CD4-positive, CD25-positive, alpha-beta regulatory T cell (primary cell): ENCODE measurements around the gene USH1C. TPM values are rescaled to one million over a fixed set of nuclear protein-coding genes. Genes with fewer than 3 reads are reported as not detected.

ENCODE experiments used
- ATAC-seq, 2 donors: fragments of 150-1000 bp; cut with Tn5 transposase; one replicate each; pipeline ENCODE4 v1.10.0; 2021; ENCODE audit warnings: low read depth in 2 of 2, moderate number of reproducible peaks in 2 of 2, moderate library complexity in 1 of 2
- DNase-seq, 3 donors: peaks; one replicate each; pipeline versions ENCODE4 v3.0.0 to v3.0.0-alpha.2; 2012 to 2022; ENCODE audit warnings: mixed read lengths in 1 of 3
- H3K27ac ChIP-seq: one replicate; pipeline ENCODE4 v1.7.0; 2013; ENCODE audit warnings: mild to moderate bottlenecking, low read length; ENCODE audit not compliant: insufficient read depth, poor library complexity, severe bottlenecking
- H3K27me3 ChIP-seq: one replicate; pipeline ENCODE4 v1.7.0; 2013; ENCODE audit warnings: low read length; ENCODE audit not compliant: control insufficient read depth, insufficient read depth
- H3K36me3 ChIP-seq: one replicate; pipeline ENCODE4 v1.7.0; 2013; ENCODE audit warnings: mild to moderate bottlenecking, low read length, moderate library complexity; ENCODE audit not compliant: control insufficient read depth, insufficient read depth
- H3K4me1 ChIP-seq: 2 replicates; pipeline ENCODE4 v1.7.0; 2013; ENCODE audit warnings: mild to moderate bottlenecking, low read length; ENCODE audit not compliant: insufficient read depth, control insufficient read depth, poor library complexity, severe bottlenecking
- H3K4me3 ChIP-seq: one replicate; pipeline ENCODE4 v1.7.0; 2013; ENCODE audit warnings: low read depth, mild to moderate bottlenecking, low read length, moderate library complexity
- H3K9me3 ChIP-seq, 2 experiments: 1 replicate in 1 of 2; 2 replicates in 1 of 2; pipeline ENCODE4 v1.7.0; 2013; ENCODE audit warnings: low read length in 2 of 2, mild to moderate bottlenecking in 1 of 2, moderate library complexity in 1 of 2; ENCODE audit not compliant: control insufficient read depth in 2 of 2
- H3K27ac Mint-ChIP-seq, 3 donors: one replicate each; pipeline ENCODE4 v1.8.0; 2020 to 2022; ENCODE audit warnings: mild to moderate bottlenecking in 3 of 3, mixed read lengths in 3 of 3, moderate library complexity in 2 of 3
- H3K27me3 Mint-ChIP-seq: one replicate; pipeline ENCODE4 v1.8.0; 2022; ENCODE audit warnings: mild to moderate bottlenecking, mixed read lengths
- H3K36me3 Mint-ChIP-seq: one replicate; pipeline ENCODE4 v1.8.0; 2020; ENCODE audit warnings: mixed read lengths
- H3K4me1 Mint-ChIP-seq, 4 donors: one replicate each; pipeline ENCODE4 v1.8.0; 2020 to 2022; ENCODE audit warnings: mixed read lengths in 4 of 4, mild to moderate bottlenecking in 1 of 4
- H3K4me3 Mint-ChIP-seq, 4 donors: one replicate each; pipeline ENCODE4 v1.8.0; 2020 to 2022; ENCODE audit warnings: mild to moderate bottlenecking in 4 of 4, mixed read lengths in 4 of 4, moderate library complexity in 3 of 4
- H3K9me3 Mint-ChIP-seq, 7 donors: one replicate each; pipeline ENCODE4 v1.8.0; 2020 to 2022; ENCODE audit warnings: mixed read lengths in 7 of 7, mild to moderate bottlenecking in 3 of 7, moderate library complexity in 2 of 7
- polyA plus RNA-seq, 4 donors: library from polyadenylated mRNA; unstranded; fragments of 300-500 nt; fragmentation: Illumina TruSeq; gene quantifications; one replicate each; pipeline ENCODE4 v1.2.3, GENCODE V29; 2021
- total RNA-seq: library from RNA; stranded (reverse); gene quantifications from one replicate; pipeline ENCODE4 v1.2.3, GENCODE V29; 2022

The USH1C gene
- total and polyA plus RNA-seq, 5 donors from 2014 or later: not detected

DNA sequence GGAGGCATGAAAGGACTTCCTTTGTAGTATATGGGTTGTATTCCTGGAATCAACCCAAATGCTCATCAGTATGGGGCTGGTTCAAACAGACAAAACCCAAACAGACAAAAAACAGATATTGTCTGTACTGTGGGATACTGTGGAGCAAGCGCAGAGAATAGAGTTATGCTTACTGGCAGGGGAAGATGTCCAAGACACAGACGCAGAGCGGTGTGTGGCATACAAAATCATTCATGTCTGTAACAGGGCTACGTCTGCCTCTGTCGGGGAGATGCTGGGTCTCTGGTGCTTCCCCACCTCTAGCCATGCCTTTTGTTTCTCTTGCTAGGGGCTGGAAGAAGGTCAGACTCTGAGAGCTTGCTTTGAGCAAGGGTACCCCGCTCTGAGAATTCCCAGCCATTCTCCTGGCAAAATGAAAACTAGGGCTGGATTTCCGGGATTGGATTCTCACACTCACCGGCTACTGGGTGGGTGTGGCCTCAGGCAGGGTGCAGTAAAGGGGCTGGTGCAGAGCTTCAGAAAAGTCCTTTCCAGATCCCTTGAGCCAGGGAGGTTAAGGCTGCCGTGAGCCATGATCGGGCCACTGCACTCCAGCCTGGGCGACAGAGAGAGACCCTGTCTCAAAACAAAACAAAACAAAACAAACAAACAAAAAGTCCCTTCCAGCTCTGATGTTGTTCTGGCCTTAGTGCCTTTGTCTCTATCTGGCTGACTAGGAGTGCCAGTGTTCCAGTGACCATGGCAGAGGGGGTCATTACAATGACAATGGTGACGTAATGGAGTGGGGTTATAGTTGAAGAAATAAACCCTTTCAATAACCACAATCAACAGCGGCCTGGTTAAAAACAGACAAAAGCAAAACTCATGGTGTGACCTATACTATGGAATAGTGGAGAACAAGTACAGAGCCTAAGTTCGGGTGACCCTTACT is 64.7 kb downstream of the USH1C start:
- Histone ChIP-seq H3K4me1 (no peaks in the 10 kb centered on the region), H3K27ac (no peak overlapping the region), H3K27me3 (peaks cover 8% of the 10 kb centered on the region), H3K9me3 (peaks cover 0 to 2% of the 10 kb centered on the region in 2 experiments), H3K36me3 (no peaks in the 10 kb centered on the region), H3K4me3 (no peak overlapping the region)
- no peak for ATAC-seq
- Mint-ChIP-seq H3K4me1 (peaks cover 0 to 5% (median 0%) of the 10 kb centered on the region in 4 donors), H3K4me3 (no peak overlapping the region), H3K9me3 (peaks cover 0 to 8% (median 3%) of the 10 kb centered on the region in 7 donors), H3K27ac (no peak overlapping the region), H3K27me3 (peaks cover 39% of the 10 kb centered on the region), H3K36me3 (no peaks in the 10 kb centered on the region)
- DNase-seq: no peak

- peaks cover 47% of the 10 kb centered on the region for H3K27me3 Mint-ChIP-seq
- ATAC-seq: no peak
- H3K36me3 ChIP-seq: no peaks in the 10 kb centered on the region
Measured at GRCh38 chr11:17478070-17478469, 66.1 kb downstream of the USH1C start.

GRCh38 chr11:17477361-17477760 is 66.9 kb downstream of the USH1C start:
- peaks cover 0 to 4% (median 0%) of the 10 kb centered on the region in 7 donors for H3K9me3 Mint-ChIP-seq
- no peak overlapping the region for H3K4me3 Mint-ChIP-seq
- no peaks in the 10 kb centered on the region for H3K4me1 ChIP-seq
- DNase-seq: no peak
- H3K27ac ChIP-seq: no peak overlapping the region
- peaks cover 3% of the 10 kb centered on the region for H3K36me3 Mint-ChIP-seq
- peaks cover 10% of the 10 kb centered on the region for H3K27me3 ChIP-seq
- no peaks in the 10 kb centered on the region for H3K9me3 ChIP-seq
- no peaks in the 10 kb centered on the region for H3K36me3 ChIP-seq
- H3K27ac Mint-ChIP-seq: no peak overlapping the region
- ATAC-seq: no peak
- no peak overlapping the region for H3K4me3 ChIP-seq
- H3K27me3 Mint-ChIP-seq: peaks cover 47% of the 10 kb centered on the region
- peaks cover 0 to 7% (median 0%) of the 10 kb centered on the region in 4 donors for H3K4me1 Mint-ChIP-seq

More at GRCh38 chr11:17478070-17478469, 66.1 kb downstream of the USH1C start:
- Histone ChIP-seq H3K9me3 (no peaks in the 10 kb centered on the region), H3K27me3 (peaks cover 10% of the 10 kb centered on the region), H3K4me1 (no peaks in the 10 kb centered on the region), H3K27ac (no peak overlapping the region), H3K4me3 (no peak overlapping the region)
- Mint-ChIP-seq H3K36me3 (peaks cover 3% of the 10 kb centered on the region), H3K27ac (no peak overlapping the region), H3K4me3 (no peak overlapping the region), H3K9me3 (peaks cover 0 to 4% (median 0%) of the 10 kb centered on the region in 7 donors), H3K4me1 (peaks cover 0 to 7% (median 0%) of the 10 kb centered on the region in 4 donors)
- DNase-seq: no peak

GRCh38 chr11:17477084-17477333 is 67.2 kb downstream of the USH1C start:
- Histone ChIP-seq H3K4me3 (no peak overlapping the region), H3K36me3 (no peaks in the 10 kb centered on the region), H3K27ac (no peak overlapping the region), H3K4me1 (no peaks in the 10 kb centered on the region), H3K9me3 (no peaks in the 10 kb centered on the region), H3K27me3 (peaks cover 10% of the 10 kb centered on the region)
- DNase-seq (no peak), ATAC-seq (no peak)
- Mint-ChIP-seq H3K4me1 (peaks cover 0 to 7% (median 0%) of the 10 kb centered on the region in 4 donors), H3K27ac (no peak overlapping the region), H3K9me3 (peaks cover 0 to 4% (median 0%) of the 10 kb centered on the region in 7 donors), H3K27me3 (peaks cover 48% of the 10 kb centered on the region), H3K4me3 (no peak overlapping the region), H3K36me3 (peaks cover 3% of the 10 kb centered on the region)

DNA sequence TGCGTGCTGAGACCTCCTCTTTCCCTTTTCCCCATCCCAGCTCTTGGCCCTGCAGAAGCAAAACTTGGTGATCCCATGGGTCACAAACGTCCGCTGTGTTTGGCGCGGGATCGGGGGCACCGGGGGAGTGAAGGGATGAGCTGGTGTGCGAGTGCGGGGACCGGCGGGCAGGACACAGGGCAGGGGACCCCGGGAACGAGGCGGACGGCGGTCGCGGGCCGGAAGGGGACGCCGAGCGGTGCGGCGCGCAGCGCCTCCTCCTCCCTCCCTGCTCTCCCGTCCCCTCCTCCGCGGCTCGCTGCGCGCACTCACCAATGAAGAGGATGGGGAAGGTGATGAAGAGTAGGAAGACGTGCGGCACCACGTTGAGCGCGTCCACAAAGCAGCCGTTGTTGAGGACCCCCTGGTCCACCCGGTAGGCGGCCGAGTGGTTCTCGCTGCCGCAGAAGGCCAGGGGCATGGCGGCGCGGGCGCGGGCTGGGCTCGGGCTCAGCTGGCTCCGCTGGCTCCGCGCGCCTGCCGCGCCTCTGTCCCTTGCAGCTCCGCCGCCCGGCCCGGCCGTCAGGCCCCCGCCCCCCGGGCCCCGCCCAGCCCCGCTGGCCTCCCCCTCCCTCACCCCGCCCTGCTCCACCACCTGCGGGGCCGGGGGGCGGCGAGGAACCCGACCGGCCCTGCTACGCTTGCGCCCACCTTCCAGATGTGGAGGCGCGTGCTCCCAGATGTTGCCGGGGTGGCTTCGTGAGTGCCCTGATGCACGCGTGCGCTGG is 67.7 kb downstream of the USH1C start, which contains the start of gene ABCC8:
ABCC8 (minus strand) TSS at position 529 of the 767 bp plus-strand sequence; CDS start at position 460, 69 bp downstream.
- H3K9me3 ChIP-seq: no peaks in the 10 kb centered on the region
- H3K36me3 ChIP-seq: no peaks in the 10 kb centered on the region
- Mint-ChIP-seq H3K27me3 (peaks cover 52% of the 10 kb centered on the region), H3K36me3 (peaks cover 3% of the 10 kb centered on the region), H3K4me3 (peak within 1 kb of the TSS in 1 of 4 donors; percentile 31), H3K4me1 (peaks cover 0 to 7% (median 0%) of the 10 kb centered on the region in 4 donors), H3K9me3 (peaks cover 0 to 4% (median 0%) of the 10 kb centered on the region in 7 donors), H3K27ac (peak within 1 kb of the TSS in 1 of 3 donors; percentile 16)
- H3K4me3 ChIP-seq: no peak within 1 kb of the TSS
- ATAC-seq (no peak), DNase-seq (no peak)
- H3K27ac ChIP-seq: no peak within 1 kb of the TSS
- peaks cover 13% of the 10 kb centered on the region for H3K27me3 ChIP-seq
- H3K4me1 ChIP-seq: no peaks in the 10 kb centered on the region

- peaks cover 52% of the 10 kb centered on the region for H3K27me3 Mint-ChIP-seq
- Histone ChIP-seq H3K27me3 (peaks cover 15% of the 10 kb centered on the region), H3K9me3 (no peaks in the 10 kb centered on the region), H3K36me3 (no peaks in the 10 kb centered on the region), H3K27ac (no peak overlapping the region), H3K4me3 (no peak overlapping the region), H3K4me1 (no peaks in the 10 kb centered on the region)
- ATAC-seq (no peak), DNase-seq (no peak)
- H3K4me3 Mint-ChIP-seq: no peak overlapping the region
- peaks cover 0 to 4% (median 0%) of the 10 kb centered on the region in 7 donors for H3K9me3 Mint-ChIP-seq
- peak overlapping the region in 1 of 3 donors; percentile 16 for H3K27ac Mint-ChIP-seq
- H3K4me1 Mint-ChIP-seq: peaks cover 0 to 7% (median 0%) of the 10 kb centered on the region in 4 donors
- peaks cover 3% of the 10 kb centered on the region for H3K36me3 Mint-ChIP-seq
Measured at GRCh38 chr11:17475666-17476316, 68.4 kb downstream of the USH1C start.

GRCh38 chr11:17473071-17473744 is 71.0 kb downstream of the USH1C start:
- Histone ChIP-seq H3K27ac (no peak overlapping the region), H3K4me3 (no peak overlapping the region), H3K36me3 (no peaks in the 10 kb centered on the region), H3K9me3 (no peaks in the 10 kb centered on the region), H3K27me3 (peaks cover 9% of the 10 kb centered on the region), H3K4me1 (no peaks in the 10 kb centered on the region)
- no peak overlapping the region for H3K4me3 Mint-ChIP-seq
- H3K27me3 Mint-ChIP-seq: peaks cover 43% of the 10 kb centered on the region
- H3K9me3 Mint-ChIP-seq: peaks cover 0 to 2% (median 0%) of the 10 kb centered on the region in 7 donors
- no peak for DNase-seq
- H3K27ac Mint-ChIP-seq: no peak overlapping the region
- peaks cover 0 to 7% (median 0%) of the 10 kb centered on the region in 4 donors for H3K4me1 Mint-ChIP-seq
- ATAC-seq: no peak
- H3K36me3 Mint-ChIP-seq: peaks cover 3% of the 10 kb centered on the region
